Renal cortical epithelial cell (primary cell): ENCODE data around the gene GLCE. TPM values are rescaled to one million over a fixed set of nuclear protein-coding genes. Genes with fewer than 3 reads are reported as not detected.
"Not testable (repeated sequence)": the region's sequence is repeated elsewhere in the genome, so short reads cannot be mapped to it uniquely, and the experiment has no call there.

Experiments
- DNase-seq: peaks from one replicate; pipeline ENCODE4 v3.0.0-alpha.2; 2011; ENCODE audit warnings: low read depth
- total RNA-seq: library from RNA; depleted of rRNA; stranded (reverse); fragments of >200 nt; gene quantifications from 2 replicates; pipeline ENCODE4 v1.2.3, GENCODE V29; 2014

Gene GLCE
- total RNA-seq, 1 donor from 2014 or later = 15.9 TPM

- no peak for DNase-seq
Observed at GRCh38 chr15:69135499-69135898, 24.9 kb upstream of the GLCE start.

GRCh38 chr15:69138963-69139362, 21.5 kb upstream of the GLCE start:
- DNase-seq = no peak

- DNase-seq = no peak
Observed at GRCh38 chr15:69140306-69140705, 20.1 kb upstream of the GLCE start.

GRCh38 chr15:69141286-69141701, 19.1 kb upstream of the GLCE start:
- peak; percentile 75 for DNase-seq

GRCh38 chr15:69141833-69142232, 18.6 kb upstream of the GLCE start:
- no peak for DNase-seq

- DNase-seq = peak; percentile 28
Observed at GRCh38 chr15:69143756-69144436, 16.5 kb upstream of the GLCE start.

- no peak for DNase-seq
Observed at GRCh38 chr15:69144530-69144929, 15.9 kb upstream of the GLCE start.

GRCh38 chr15:69145149-69145693, 15.2 kb upstream of the GLCE start:
- no peak for DNase-seq

GRCh38 chr15:69145694-69146492, 14.5 kb upstream of the GLCE start:
- no peak for DNase-seq

GRCh38 chr15:69146724-69147435, 13.6 kb upstream of the GLCE start:
- DNase-seq = no peak

- no peak for DNase-seq
Observed at GRCh38 chr15:69148465-69148864, 12.0 kb upstream of the GLCE start.

GRCh38 chr15:69149163-69149562, 11.3 kb upstream of the GLCE start:
- DNase-seq = no peak

- DNase-seq = no peak
Observed at GRCh38 chr15:69149803-69150202, 10.6 kb upstream of the GLCE start.

- no peak for DNase-seq
Observed at GRCh38 chr15:69150336-69150735, 10.1 kb upstream of the GLCE start.

GRCh38 chr15:69150841-69151240, 9.6 kb upstream of the GLCE start:
- no peak for DNase-seq

GRCh38 chr15:69153046-69153445, 7.4 kb upstream of the GLCE start:
- DNase-seq = no peak

- DNase-seq = not testable (repeated sequence)
Observed at GRCh38 chr15:69153587-69153986, 6.8 kb upstream of the GLCE start.

- DNase-seq = no peak
Observed at GRCh38 chr15:69154078-69154477, 6.4 kb upstream of the GLCE start.

GRCh38 chr15:69154684-69155083, 5.8 kb upstream of the GLCE start:
- DNase-seq = peak; percentile 39

GRCh38 chr15:69156736-69157381, 3.6 kb upstream of the GLCE start:
- no peak for DNase-seq

GRCh38 chr15:69158201-69158842, 2.1 kb upstream of the GLCE start:
- no peak for DNase-seq
